GM21717 (cell line): ENCODE results near the gene ZNF148.
"Not testable (repeated sequence)": the region's sequence is repeated elsewhere in the genome, so short reads cannot be mapped to it uniquely, and the experiment has no call there.

Experiments
- ATAC-seq: cut with Tn5 transposase; IDR thresholded peaks from one replicate; pipeline ENCODE4 v1.9.1; 2021; ENCODE audit warnings: mild to moderate bottlenecking, moderate library complexity; ENCODE audit not compliant: unreplicated experiment

ZNF148 gene

GRCh38 chr3:125378762-125379161, 3.6 kb upstream of the ZNF148 start:
- no peak for ATAC-seq

- no peak for ATAC-seq
Observed at GRCh38 chr3:125375950-125376679, 990 bp upstream of the ZNF148 start.

- ATAC-seq = peak; percentile 20
Observed at GRCh38 chr3:125374501-125374995, 577 bp downstream of the ZNF148 start.

- no peak for ATAC-seq
Observed at GRCh38 chr3:125367403-125368230, 7.5 kb downstream of the ZNF148 start.

GRCh38 chr3:125366132-125366531, 9.0 kb downstream of the ZNF148 start:
- ATAC-seq = no peak

GRCh38 chr3:125359700-125360099, 15.4 kb downstream of the ZNF148 start:
- no peak for ATAC-seq

GRCh38 chr3:125358923-125359322, 16.2 kb downstream of the ZNF148 start:
- ATAC-seq = no peak

- ATAC-seq = no peak
Observed at GRCh38 chr3:125357837-125358236, 17.3 kb downstream of the ZNF148 start.

- no peak for ATAC-seq
Observed at GRCh38 chr3:125357032-125357658, 18.0 kb downstream of the ZNF148 start.

GRCh38 chr3:125356140-125357026, 18.7 kb downstream of the ZNF148 start:
- no peak for ATAC-seq

- no peak for ATAC-seq
Observed at GRCh38 chr3:125353659-125354058, 21.5 kb downstream of the ZNF148 start.

GRCh38 chr3:125353128-125353527, 22.0 kb downstream of the ZNF148 start:
- ATAC-seq = no peak

- no peak for ATAC-seq
Observed at GRCh38 chr3:125351814-125352456, 23.2 kb downstream of the ZNF148 start.

GRCh38 chr3:125351152-125351551, 24.0 kb downstream of the ZNF148 start:
- no peak for ATAC-seq

- no peak for ATAC-seq
Observed at GRCh38 chr3:125350597-125350996, 24.5 kb downstream of the ZNF148 start.

- ATAC-seq = no peak
Observed at GRCh38 chr3:125349556-125350165, 25.5 kb downstream of the ZNF148 start.

- ATAC-seq = no peak
Observed at GRCh38 chr3:125349055-125349454, 26.1 kb downstream of the ZNF148 start.

GRCh38 chr3:125343367-125343766, 31.8 kb downstream of the ZNF148 start:
- ATAC-seq = not testable (repeated sequence)

GRCh38 chr3:125340121-125340520, 35.0 kb downstream of the ZNF148 start:
- no peak for ATAC-seq

GRCh38 chr3:125337506-125337905, 37.6 kb downstream of the ZNF148 start:
- ATAC-seq = no peak
